GM12878 (cell line): Measurements from ENCODE around the gene CLTRN. TPM values are rescaled to one million over a fixed set of nuclear protein-coding genes. Genes with fewer than 3 reads are reported as not detected.

ENCODE experiments used
- ATAC-seq: fragments of 200-7000 bp; cut with Tn5 transposase; 3 replicates; pipeline ENCODE4 v1.9.1; 2020; ENCODE audit warnings: mild to moderate bottlenecking, moderate library complexity
- BruUV-seq: library from RNA; stranded (reverse); fragments of 400-500 nt; replicated peaks from 2 replicates; lab custom pipeline; 2021; lab: Mats Ljungman, UMichigan
- CTCF ChIA-PET: fragments of 300-600 bp; sonication (Branson Sonifier 250); formaldehyde crosslinking; extraction: SDS; loops from one replicate; lab custom pipeline; 2021; ENCODE audit warnings: inconsistent platforms; lab: Yijun Ruan, JAX
- POLR2A ChIA-PET: fragments of 350-600 bp; formaldehyde crosslinking; extraction: SDS; loops from one replicate; lab custom pipeline; 2021; ENCODE audit warnings: inconsistent platforms; lab: Charles Lee
- RAD21 ChIA-PET: fragments of 300-600 bp; sonication (Branson Sonifier 250); formaldehyde crosslinking; loops from one replicate; lab custom pipeline; 2023; ENCODE audit warnings: antibody characterized with exemption; ENCODE audit not compliant: unreplicated experiment; lab: Charles Lee
- SMC1A ChIA-PET: fragments of 300-600 bp; sonication (Branson Sonifier 250); formaldehyde crosslinking; loops from one replicate; lab custom pipeline; 2023; ENCODE audit not compliant: unreplicated experiment, uncharacterized antibody; lab: Charles Lee
- DNase-seq: peaks from one replicate; pipeline ENCODE4 v3.0.0-alpha.2; 2011; ENCODE audit warnings: low read depth, low spot score
- FAIRE-seq: peaks from 3 replicates; lab custom pipeline; 2011; peaks lifted over from hg19 to GRCh38; lab: Jason Lieb, UNC
- H2AFZ ChIP-seq: 2 replicates; pipeline ENCODE4 v1.6.0; 2011; ENCODE audit warnings: low read depth, low read length, control low read depth; ENCODE audit not compliant: control insufficient read depth
- H3K27ac ChIP-seq: 2 replicates; pipeline ENCODE4 v1.5.1; 2011; ENCODE audit warnings: control low read depth; ENCODE audit not compliant: control insufficient read depth, insufficient read depth
- H3K27me3 ChIP-seq, 2 experiments: replicated peaks in 1 of 2; 2 replicates each; pipeline versions ENCODE4 v1.6.0 to v1.6.1; 2011; ENCODE audit warnings: low read length in 1 of 2; ENCODE audit not compliant: control insufficient read depth in 2 of 2, insufficient read depth in 2 of 2
- H3K36me3 ChIP-seq, 2 experiments: 2 replicates each; pipeline ENCODE4 v1.5.1; 2011; ENCODE audit warnings: low read length in 1 of 2; ENCODE audit not compliant: control insufficient read depth in 2 of 2, insufficient read depth in 2 of 2
- H3K4me1 ChIP-seq: 2 replicates; pipeline ENCODE4 v1.6.1; 2011; ENCODE audit warnings: mild to moderate bottlenecking, low read length, moderate library complexity, mixed read lengths; ENCODE audit not compliant: control insufficient read depth, insufficient read depth
- H3K4me2 ChIP-seq: 2 replicates; pipeline ENCODE4 v1.6.0; 2011; ENCODE audit warnings: control low read depth; ENCODE audit not compliant: control insufficient read depth, insufficient read depth
- H3K4me3 ChIP-seq: fragments of 200-600 bp; sonication (generic); 2 replicates; pipeline ENCODE4 v1.5.1; 2016
- H3K79me2 ChIP-seq: 2 replicates; pipeline ENCODE4 v1.6.0; 2011; ENCODE audit warnings: low read length; ENCODE audit not compliant: control insufficient read depth, insufficient read depth
- H3K9ac ChIP-seq: 2 replicates; pipeline ENCODE4 v1.8.0; 2011; ENCODE audit warnings: low read length, control low read depth, mixed read lengths; ENCODE audit not compliant: control insufficient read depth, insufficient read depth
- H3K9me3 ChIP-seq: replicated peaks from 3 replicates; pipeline ENCODE4 v1.5.1; 2011; ENCODE audit warnings: mild to moderate bottlenecking, low read length; ENCODE audit not compliant: control insufficient read depth, insufficient read depth
- H4K20me1 ChIP-seq: 2 replicates; pipeline ENCODE4 v1.6.0; 2011; ENCODE audit not compliant: control insufficient read depth, insufficient read depth
- ATF7 ChIP-seq: fragments of 450-650 bp; IDR thresholded peaks from 2 replicates; pipeline ENCODE4 v1.6.1; 2016; ENCODE audit warnings: low read depth, mild to moderate bottlenecking
- CBFB ChIP-seq: IDR thresholded peaks from 2 replicates; pipeline ENCODE4 v1.6.1; 2016; ENCODE audit warnings: antibody characterized with exemption, low read depth
- E2F8 ChIP-seq: fragments of 450-650 bp; IDR thresholded peaks from 2 replicates; pipeline ENCODE4 v1.6.1; 2018; ENCODE audit warnings: mild to moderate bottlenecking, low read depth, moderate library complexity; ENCODE audit not compliant: partially characterized antibody
- PML ChIP-seq: IDR thresholded peaks from 2 replicates; pipeline ENCODE4 v1.6.1; 2012; ENCODE audit warnings: low read length, inconsistent platforms
- RCOR1 ChIP-seq: conservative IDR thresholded peaks from 2 replicates; pipeline ENCODE4 v1.6.1; 2012; ENCODE audit warnings: low read depth, low read length, improper control_type of control experiment
- RFX5 ChIP-seq: IDR thresholded peaks from 2 replicates; pipeline ENCODE4 v1.6.1; 2011; ENCODE audit warnings: low read depth, low read length, improper control_type of control experiment
- SPI1 ChIP-seq: IDR thresholded peaks from 2 replicates; pipeline ENCODE4 v1.6.1; 2011; ENCODE audit warnings: low read depth, mild to moderate bottlenecking, low read length, moderate library complexity, borderline replicate concordance; ENCODE audit not compliant: insufficient read depth
- STAT3 ChIP-seq: IDR thresholded peaks from 2 replicates; pipeline ENCODE4 v1.6.1; 2011; ENCODE audit warnings: low read depth, low read length, improper control_type of control experiment
- ZBTB40 ChIP-seq: fragments of 450-650 bp; IDR thresholded peaks from 2 replicates; pipeline ENCODE4 v1.6.1; 2016; ENCODE audit warnings: mild to moderate bottlenecking, moderate library complexity, borderline replicate concordance
- ZZZ3 ChIP-seq: IDR thresholded peaks from 2 replicates; pipeline ENCODE4 v1.6.1; 2011; ENCODE audit warnings: low read depth; ENCODE audit not compliant: control insufficient read depth, insufficient read length
- in situ Hi-C: fragments of 300-500 bp; cut with MboI; formaldehyde crosslinking; loops from 9 replicates; pipeline ENCODE4 v1.14.3; 2018; ENCODE audit warnings: mixed read lengths
- intact Hi-C: fragments of 100-400 bp; cut with micrococcal nuclease; formaldehyde crosslinking; loops from one replicate; pipeline ENCODE4 v1.14.2; 2022; ENCODE audit not compliant: unreplicated experiment
- polyA plus RNA-seq, 11 experiments: library from polyadenylated mRNA; depleted of rRNA in 4 of 11; unstranded in 6 of 11; stranded (reverse) in 5 of 11; fragments of >200 nt; fragmentation: Nextera tagmentation in 4 of 11; fragmentation: Illumina TruSeq in 1 of 11; extraction: Ambion mirVana in 4 of 11; extraction: Trizol in 1 of 11; gene quantifications; 1 replicate in 1 of 11; 2 replicates in 10 of 11; pipeline versions ENCODE4 v1.2.1 to v1.2.3, GENCODE V29; 2011 to 2016; ENCODE audit warnings: inconsistent platforms in 2 of 11, missing spikeins in 2 of 11, low read depth in 1 of 11
- total RNA-seq, 4 experiments: library from RNA; depleted of rRNA in 3 of 4; stranded (reverse); fragments of >200 nt in 3 of 4; fragmentation: Illumina TruSeq in 1 of 4; extraction: Trizol in 1 of 4; gene quantifications; 2 replicates each; pipeline versions ENCODE4 v1.2.1 to v1.2.3, GENCODE V29; 2013 to 2021
- TF ChIP-seq, protein P1 (sequence below): fragments of 450-650 bp; IDR thresholded peaks from 2 replicates; pipeline ENCODE4 v1.6.1; 2017; ENCODE audit warnings: mild to moderate bottlenecking, low read depth, inconsistent platforms; ENCODE audit not compliant: poor library complexity, severe bottlenecking
- TF ChIP-seq, protein P2 (sequence below): IDR thresholded peaks from 2 replicates; pipeline ENCODE4 v1.6.1; 2011; ENCODE audit warnings: borderline replicate concordance, low read depth, mild to moderate bottlenecking, moderate library complexity, low read length; ENCODE audit not compliant: insufficient read depth, poor library complexity, severe bottlenecking
- TF ChIP-seq, protein P3 (sequence below): IDR thresholded peaks from 2 replicates; pipeline ENCODE4 v1.6.1; 2012; ENCODE audit warnings: low read depth, low read length, improper control_type of control experiment

The CLTRN gene
- total and polyA plus RNA-seq, 10 of the 15 experiments (the other 5 are each of a cell fraction or from before 2014, with no cell fraction given) = 0.13 to 0.75 (median 0.27) TPM; not detected in 1

GRCh38 chrX:15600745-15601144 is 63.9 kb downstream of the CLTRN start, which contains the start of gene ACE2 (continued):
- TF ChIP-seq PML (no peak), ATF7 (no peak)
- TF ChIP-seq, protein P1, sequence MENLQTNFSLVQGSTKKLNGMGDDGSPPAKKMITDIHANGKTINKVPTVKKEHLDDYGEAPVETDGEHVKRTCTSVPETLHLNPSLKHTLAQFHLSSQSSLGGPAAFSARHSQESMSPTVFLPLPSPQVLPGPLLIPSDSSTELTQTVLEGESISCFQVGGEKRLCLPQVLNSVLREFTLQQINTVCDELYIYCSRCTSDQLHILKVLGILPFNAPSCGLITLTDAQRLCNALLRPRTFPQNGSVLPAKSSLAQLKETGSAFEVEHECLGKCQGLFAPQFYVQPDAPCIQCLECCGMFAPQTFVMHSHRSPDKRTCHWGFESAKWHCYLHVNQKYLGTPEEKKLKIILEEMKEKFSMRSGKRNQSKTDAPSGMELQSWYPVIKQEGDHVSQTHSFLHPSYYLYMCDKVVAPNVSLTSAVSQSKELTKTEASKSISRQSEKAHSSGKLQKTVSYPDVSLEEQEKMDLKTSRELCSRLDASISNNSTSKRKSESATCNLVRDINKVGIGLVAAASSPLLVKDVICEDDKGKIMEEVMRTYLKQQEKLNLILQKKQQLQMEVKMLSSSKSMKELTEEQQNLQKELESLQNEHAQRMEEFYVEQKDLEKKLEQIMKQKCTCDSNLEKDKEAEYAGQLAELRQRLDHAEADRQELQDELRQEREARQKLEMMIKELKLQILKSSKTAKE = no peak

DNA sequence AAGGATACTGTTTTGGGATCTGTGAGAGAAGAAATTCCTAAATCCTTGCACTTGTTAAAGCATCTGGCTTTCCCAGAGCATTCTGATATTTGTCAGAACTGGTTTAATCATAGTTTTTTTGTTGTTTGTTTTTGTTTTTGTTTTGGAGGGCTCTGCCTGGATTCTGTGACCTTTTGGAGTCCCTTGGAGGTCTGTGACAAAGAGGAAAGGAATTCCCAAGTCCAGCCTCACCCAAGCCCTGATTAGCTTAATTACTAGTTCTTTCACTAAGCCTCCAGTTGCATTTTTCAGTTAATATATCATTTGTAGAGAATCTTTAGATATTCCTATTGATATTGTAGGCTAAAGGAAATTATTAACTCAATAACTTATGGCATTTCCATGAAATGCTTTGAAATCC is 64.6 kb downstream of the CLTRN start:
- BruUV-seq = no TSS peak
- ChIA-PET RAD21 (no interaction called here), CTCF (no interaction called here), SMC1A (no interaction called here), POLR2A (no interaction called here)
- H3K4me2 ChIP-seq = no peak overlapping the region
- in situ Hi-C loops = no loop called here
- H2AFZ ChIP-seq = no peak overlapping the region
- H3K9ac ChIP-seq = no peak overlapping the region
- no peak overlapping the region for H3K4me3 ChIP-seq
- no peak overlapping the region for H3K27ac ChIP-seq
- no peaks in the 10 kb centered on the region for H3K4me1 ChIP-seq
- no peaks in the 10 kb centered on the region for H3K9me3 ChIP-seq
- H3K36me3 ChIP-seq = no peaks in the 10 kb centered on the region
- H3K27me3 ChIP-seq = no peaks in the 10 kb centered on the region; a peak in 2 of 4 replicates
- FAIRE-seq = no peak
- no peaks in the 10 kb centered on the region for H4K20me1 ChIP-seq
- no peak for ATAC-seq
- DNase-seq = no peak
- no peaks in the 10 kb centered on the region for H3K79me2 ChIP-seq
- intact Hi-C loops = no loop called here
- TF ChIP-seq CBFB = no peak
- TF ChIP-seq, protein P2, sequence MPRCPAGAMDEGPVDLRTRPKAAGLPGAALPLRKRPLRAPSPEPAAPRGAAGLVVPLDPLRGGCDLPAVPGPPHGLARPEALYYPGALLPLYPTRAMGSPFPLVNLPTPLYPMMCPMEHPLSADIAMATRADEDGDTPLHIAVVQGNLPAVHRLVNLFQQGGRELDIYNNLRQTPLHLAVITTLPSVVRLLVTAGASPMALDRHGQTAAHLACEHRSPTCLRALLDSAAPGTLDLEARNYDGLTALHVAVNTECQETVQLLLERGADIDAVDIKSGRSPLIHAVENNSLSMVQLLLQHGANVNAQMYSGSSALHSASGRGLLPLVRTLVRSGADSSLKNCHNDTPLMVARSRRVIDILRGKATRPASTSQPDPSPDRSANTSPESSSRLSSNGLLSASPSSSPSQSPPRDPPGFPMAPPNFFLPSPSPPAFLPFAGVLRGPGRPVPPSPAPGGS = no peak
- TF ChIP-seq STAT3 = no peak
- TF ChIP-seq ZZZ3 = no peak
- TF ChIP-seq RFX5 = no peak
- no peak for TF ChIP-seq RCOR1
- no peak for TF ChIP-seq E2F8
- TF ChIP-seq ZBTB40 = no peak
- no peak for TF ChIP-seq SPI1
- TF ChIP-seq, protein P3, sequence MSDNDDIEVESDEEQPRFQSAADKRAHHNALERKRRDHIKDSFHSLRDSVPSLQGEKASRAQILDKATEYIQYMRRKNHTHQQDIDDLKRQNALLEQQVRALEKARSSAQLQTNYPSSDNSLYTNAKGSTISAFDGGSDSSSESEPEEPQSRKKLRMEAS = no peak
